H1 (cell line): ENCODE measurements around the gene DBH. TPM values are rescaled to one million over a fixed set of nuclear protein-coding genes. Genes with fewer than 3 reads are reported as not detected.

Source experiments
- KDM1A ChIP-seq: fragments of 200-600, 300-600 bp; sonication (generic); IDR thresholded peaks from 2 replicates; pipeline ENCODE4 v1.7.1; 2016; ENCODE audit warnings: mild to moderate bottlenecking, low read length, borderline replicate concordance
- polyA plus RNA-seq, 7 experiments: library from polyadenylated mRNA; depleted of rRNA in 3 of 7; stranded (reverse) in 5 of 7; unstranded in 2 of 7; fragments of >200 nt in 5 of 7; fragments of 200-250 nt in 2 of 7; gene quantifications; 1 replicate in 5 of 7; 2 replicates in 1 of 7; 4 replicates in 1 of 7; pipeline versions ENCODE4 v1.2.1 to v1.2.3, GENCODE V29; 2011 to 2013; ENCODE audit warnings: missing spikeins in 2 of 7, mixed read lengths in 2 of 7
- total RNA-seq: library from RNA; stranded (reverse); fragmentation: NEBNext Ultra II Directional; extraction: Animal tissue kit (Norgen Biotek cat#: 25700); gene quantifications from 2 replicates; pipeline ENCODE4 v1.2.1, GENCODE V29; 2021

Gene DBH
- total and polyA plus RNA-seq, 2 of the 8 experiments (the other 6 are each of a cell fraction or from before 2014, with no cell fraction given): 0.18 TPM; not detected in 1

DNA sequence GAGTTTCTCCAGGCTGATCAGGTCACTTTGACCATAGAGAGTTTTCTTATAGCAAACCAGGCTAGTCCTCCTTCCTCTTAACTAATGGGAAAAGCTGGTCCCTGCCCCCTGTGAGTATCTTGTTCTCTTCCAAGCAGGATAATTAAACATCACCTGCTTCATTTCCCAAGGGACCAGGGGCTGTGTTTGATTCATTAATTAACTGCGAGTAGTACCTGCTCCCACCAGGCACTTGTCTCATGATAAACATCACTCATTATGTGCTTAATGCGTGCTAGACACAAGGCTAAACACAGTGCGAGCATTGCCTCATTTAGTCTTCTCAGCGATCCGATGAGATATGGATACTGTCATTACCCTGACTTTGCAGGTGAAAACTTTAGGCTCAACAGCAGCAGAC lies 25.3 kb upstream of the DBH start (continued):
- no peak for TF ChIP-seq KDM1A
